CD14-positive monocyte (primary cell): ENCODE measurements around the gene SNX9. TPM values are rescaled to one million over a fixed set of nuclear protein-coding genes. Genes with fewer than 3 reads are reported as not detected.

Experiments
- DNase-seq, 3 donors: peaks; one replicate each; pipeline ENCODE4 v3.0.0-alpha.2; 2011 to 2022
- H2AFZ ChIP-seq: 2 replicates; pipeline ENCODE4 v1.6.0; 2012; ENCODE audit warnings: mild to moderate bottlenecking, low read depth, low read length, inconsistent platforms; ENCODE audit not compliant: insufficient read depth, poor library complexity, severe bottlenecking
- H3K27ac ChIP-seq, 2 donors: 1 replicate in 1 of 2; 2 replicates in 1 of 2; pipeline ENCODE4 v1.5.1; 2012 to 2013; ENCODE audit warnings: low read length in 2 of 2, control low read depth in 1 of 2, inconsistent platforms in 1 of 2, low read depth in 1 of 2, mild to moderate bottlenecking in 1 of 2
- H3K27me3 ChIP-seq, 2 donors: one replicate each; pipeline versions ENCODE4 v1.6.0 to v1.6.1; 2011 to 2013; ENCODE audit warnings: low read length in 2 of 2; ENCODE audit not compliant: control insufficient read depth in 2 of 2, insufficient read depth in 2 of 2
- H3K36me3 ChIP-seq, 2 donors: replicated peaks in 1 of 2; 1 replicate in 1 of 2; 2 replicates in 1 of 2; pipeline versions ENCODE4 v1.5.1 to v1.6.1; 2012 to 2013; ENCODE audit warnings: low read length in 2 of 2, control low read depth in 1 of 2, inconsistent platforms in 1 of 2, mild to moderate bottlenecking in 1 of 2; ENCODE audit not compliant: insufficient read depth in 2 of 2, control insufficient read depth in 1 of 2
- H3K4me1 ChIP-seq, 2 donors: 1 replicate in 1 of 2; 2 replicates in 1 of 2; pipeline versions ENCODE4 v1.5.1 to v1.6.1; 2012 to 2013; ENCODE audit warnings: low read length in 2 of 2, control low read depth in 1 of 2, inconsistent platforms in 1 of 2, mild to moderate bottlenecking in 1 of 2, moderate library complexity in 1 of 2; ENCODE audit not compliant: insufficient read depth in 2 of 2, control insufficient read depth in 1 of 2
- H3K4me2 ChIP-seq: replicated peaks from 2 replicates; pipeline ENCODE3; 2012; ENCODE audit warnings: low read length, moderate library complexity, mild to moderate bottlenecking; ENCODE audit not compliant: poor library complexity, severe bottlenecking; ENCODE audit errors: extremely low read depth
- H3K4me3 ChIP-seq, 3 experiments: fragments of 200-600 bp in 1 of 3; sonication (generic) in 1 of 3; replicated peaks in 1 of 3; 1 replicate in 2 of 3; 2 replicates in 1 of 3; pipeline ENCODE4 v1.5.1; 2011 to 2013; ENCODE audit warnings: low read length in 3 of 3, mild to moderate bottlenecking in 3 of 3, control low read depth in 2 of 3, low read depth in 2 of 3, inconsistent platforms in 1 of 3, moderate library complexity in 1 of 3
- H3K79me2 ChIP-seq: 2 replicates; pipeline ENCODE4 v1.6.0; 2012; ENCODE audit warnings: mild to moderate bottlenecking, control low read depth, inconsistent platforms, low read length, moderate library complexity; ENCODE audit not compliant: insufficient read depth
- H3K9ac ChIP-seq: 2 replicates; pipeline ENCODE4 v1.6.0; 2017; ENCODE audit warnings: low read length, mild to moderate bottlenecking; ENCODE audit not compliant: insufficient read depth, poor library complexity, severe bottlenecking
- H3K9me3 ChIP-seq, 2 donors: replicated peaks in 1 of 2; 1 replicate in 1 of 2; 2 replicates in 1 of 2; pipeline versions ENCODE4 v1.5.1 to v1.6.1; 2012 to 2013; ENCODE audit warnings: low read length in 2 of 2, control low read depth in 1 of 2; ENCODE audit not compliant: control insufficient read depth in 1 of 2, insufficient read depth in 1 of 2
- H4K20me1 ChIP-seq: 2 replicates; pipeline ENCODE4 v1.6.0; 2012; ENCODE audit warnings: mild to moderate bottlenecking, low read length, control low read depth, moderate library complexity; ENCODE audit not compliant: insufficient read depth
- H3K27ac Mint-ChIP-seq, 7 donors: one replicate each; pipeline ENCODE4 v1.8.0; 2020; ENCODE audit warnings: mild to moderate bottlenecking in 7 of 7, mixed read lengths in 7 of 7, moderate library complexity in 6 of 7, inconsistent platforms in 2 of 7
- H3K27me3 Mint-ChIP-seq, 3 donors: one replicate each; pipeline ENCODE4 v1.8.0; 2021 to 2022; ENCODE audit warnings: low read depth in 3 of 3, mild to moderate bottlenecking in 3 of 3, mixed read lengths in 3 of 3, moderate library complexity in 3 of 3, inconsistent platforms in 1 of 3
- H3K36me3 Mint-ChIP-seq, 2 donors: one replicate each; pipeline ENCODE4 v1.8.0; 2020; ENCODE audit warnings: mixed read lengths in 2 of 2, inconsistent platforms in 1 of 2, mild to moderate bottlenecking in 1 of 2
- H3K4me1 Mint-ChIP-seq: one replicate; pipeline ENCODE4 v1.8.0; 2020; ENCODE audit warnings: mild to moderate bottlenecking, mixed read lengths
- H3K4me3 Mint-ChIP-seq, 2 donors: one replicate each; pipeline ENCODE4 v1.8.0; 2020; ENCODE audit warnings: mild to moderate bottlenecking in 2 of 2, mixed read lengths in 2 of 2, moderate library complexity in 1 of 2
- H3K9me3 Mint-ChIP-seq, 7 donors: one replicate each; pipeline ENCODE4 v1.8.0; 2020 to 2022; ENCODE audit warnings: mixed read lengths in 7 of 7, mild to moderate bottlenecking in 6 of 7, moderate library complexity in 6 of 7, inconsistent platforms in 2 of 7
- CTCF ChIP-seq: fragments of 200-600 bp; IDR thresholded peaks from one replicate; pipeline ENCODE4 v1.8.0; 2022; ENCODE audit warnings: antibody characterized with exemption, mild to moderate bottlenecking
- WGBS: methylation state at CpG from one replicate; pipeline ENCODE4 v1.1.5; 2013; ENCODE audit warnings: missing lambda C conversion rate; ENCODE audit not compliant: insufficient coverage; 5-methylcytosine and 5-hydroxymethylcytosine counted together
- intact Hi-C, 2 donors: fragments of 100-400 bp; cut with micrococcal nuclease; formaldehyde crosslinking; loops; one replicate each; pipeline versions ENCODE4 v1.15.0 to v1.15.1; 2023
- polyA plus RNA-seq, 3 donors: library from polyadenylated mRNA; depleted of rRNA in 1 of 3; unstranded in 2 of 3; stranded (reverse) in 1 of 3; fragments of 300-500 nt in 2 of 3; fragments of >200 nt in 1 of 3; fragmentation: Illumina TruSeq in 2 of 3; gene quantifications; 1 replicate in 2 of 3; 2 replicates in 1 of 3; pipeline ENCODE4 v1.2.3, GENCODE V29; 2012 to 2021

Gene SNX9
- polyA plus RNA-seq, 3 donors: 5.5 to 8.1 (median 7.2) TPM

DNA sequence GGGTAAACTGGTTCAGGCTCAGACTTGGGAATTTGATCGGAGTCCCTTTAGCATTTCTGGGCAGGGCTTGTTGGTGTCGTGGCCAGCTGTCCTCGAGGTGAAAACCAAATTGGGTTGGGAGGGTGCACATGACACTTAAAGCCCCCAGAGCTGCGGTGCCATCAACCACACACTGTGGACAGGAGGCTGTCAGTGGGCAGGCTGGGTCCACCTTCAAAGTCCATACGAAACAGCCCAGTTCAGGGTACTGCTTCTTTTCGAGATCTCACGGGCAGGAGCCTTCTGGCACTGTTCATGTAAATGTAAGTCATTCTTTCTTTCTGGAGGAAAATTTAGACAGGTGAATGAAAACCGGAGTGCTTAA lies 165.6 kb downstream of the SNX9 start:
- Mint-ChIP-seq H3K9me3 (peaks cover 0 to 1% (median 0%) of the 10 kb centered on the region in 7 donors), H3K27ac (peak overlapping the region in 1 of 7 donors; percentile 69), H3K4me1 (peaks cover 23% of the 10 kb centered on the region), H3K36me3 (no peaks in the 10 kb centered on the region), H3K4me3 (no peak overlapping the region), H3K27me3 (peaks cover 2 to 28% (median 12%) of the 10 kb centered on the region in 3 donors)
- no peak overlapping the region for H3K27ac ChIP-seq
- TF ChIP-seq CTCF: no peak
- no peaks in the 10 kb centered on the region for H4K20me1 ChIP-seq
- 93% methylated on average over 7 of the region's 8 CpGs for WGBS
- no peaks in the 10 kb centered on the region for H3K36me3 ChIP-seq
- no peak for DNase-seq
- H3K4me1 ChIP-seq: peaks cover 13 to 15% of the 10 kb centered on the region in 2 donors
- H3K4me2 ChIP-seq: no peak overlapping the region
- H2AFZ ChIP-seq: no peak overlapping the region
- H3K79me2 ChIP-seq: no peaks in the 10 kb centered on the region
- H3K9ac ChIP-seq: no peak overlapping the region
- intact Hi-C loops: no loop called here
- no peaks in the 10 kb centered on the region for H3K9me3 ChIP-seq
- no peak overlapping the region for H3K4me3 ChIP-seq
- H3K27me3 ChIP-seq: no peaks in the 10 kb centered on the region

DNA sequence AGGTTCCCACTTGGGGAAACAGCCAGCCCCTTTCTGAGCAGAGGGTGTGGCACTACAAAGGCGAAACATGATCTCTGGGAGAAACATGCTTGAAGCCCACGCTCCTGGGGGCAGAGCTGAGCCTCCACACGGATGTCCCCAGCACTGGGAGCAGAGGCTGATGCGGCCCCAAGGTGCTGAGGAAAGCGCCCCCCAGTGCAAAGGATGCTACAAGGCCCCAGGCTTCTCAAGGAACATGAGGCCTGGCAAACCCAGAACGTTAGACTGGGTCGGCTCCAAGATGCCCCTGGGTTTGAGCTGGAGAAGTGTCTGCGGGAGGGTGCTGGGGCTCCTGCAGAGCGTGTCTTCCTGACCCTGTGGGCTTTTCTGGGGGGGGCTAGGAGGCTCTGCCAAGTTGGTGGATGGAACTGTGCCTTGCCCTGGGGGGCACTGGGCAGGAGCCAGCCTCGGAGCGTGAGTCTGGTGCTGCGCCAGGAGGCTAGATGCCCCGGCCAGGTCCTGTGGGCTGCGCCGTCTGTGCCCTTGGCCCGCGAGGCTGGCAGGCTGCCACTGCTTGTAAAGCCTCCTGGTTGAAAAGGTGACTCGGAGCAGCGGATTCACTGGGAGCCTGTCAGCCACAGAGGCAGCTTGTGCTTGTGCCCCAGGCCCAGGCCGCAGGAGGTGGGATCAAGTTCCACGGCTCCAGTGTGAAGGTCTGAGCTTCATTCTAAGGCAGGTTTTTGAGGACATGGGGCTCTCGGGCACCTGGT lies 166.7 kb downstream of the SNX9 start:
- Histone ChIP-seq H3K27ac (no peak overlapping the region), H2AFZ (peak overlapping the region; percentile 42), H3K9me3 (no peaks in the 10 kb centered on the region), H3K9ac (no peak overlapping the region), H3K27me3 (no peaks in the 10 kb centered on the region), H4K20me1 (no peaks in the 10 kb centered on the region), H3K4me1 (peaks cover 9 to 10% of the 10 kb centered on the region in 2 donors), H3K4me2 (no peak overlapping the region), H3K36me3 (no peaks in the 10 kb centered on the region), H3K4me3 (no peak overlapping the region), H3K79me2 (no peaks in the 10 kb centered on the region)
- peaks cover 0 to 1% (median 0%) of the 10 kb centered on the region in 7 donors for H3K9me3 Mint-ChIP-seq
- intact Hi-C loops: no loop called here
- no peak overlapping the region for H3K4me3 Mint-ChIP-seq
- peaks cover 2 to 18% (median 5%) of the 10 kb centered on the region in 3 donors for H3K27me3 Mint-ChIP-seq
- 61% methylated on average over 18 of the region's 22 CpGs for WGBS
- DNase-seq: no peak
- no peaks in the 10 kb centered on the region for H3K36me3 Mint-ChIP-seq
- H3K4me1 Mint-ChIP-seq: peaks cover 15% of the 10 kb centered on the region
- peak overlapping the region in 1 of 7 donors; percentile 25 for H3K27ac Mint-ChIP-seq
- TF ChIP-seq CTCF: no peak
